Activated T-cell treated with anti-CD3 and anti-CD28 coated beads, Interleukin-2, amount 50 U/mL, for 72 hours (primary cell): ENCODE data around the gene MYH10. TPM values are rescaled to one million over a fixed set of nuclear protein-coding genes. Genes with fewer than 3 reads are reported as not detected.
"Not testable (repeated sequence)": the region's sequence is repeated elsewhere in the genome, so short reads cannot be mapped to it uniquely, and the experiment has no call there.

ENCODE experiments used
- ATAC-seq, 2 donors: fragments of 150-1000 bp; cut with Tn5 transposase; replicated peaks in 1 of 2; 2 replicates each; pipeline ENCODE4 v1.10.0; 2021; ENCODE audit warnings: moderate library complexity in 2 of 2, mild to moderate bottlenecking in 1 of 2
- DNase-seq, 2 donors: peaks; one replicate each; pipeline ENCODE4 v3.0.0; 2021 to 2022; ENCODE audit warnings: mixed read lengths in 1 of 2
- H3K27ac Mint-ChIP-seq: one replicate; pipeline ENCODE4 v1.8.0; 2022; ENCODE audit warnings: mild to moderate bottlenecking, moderate library complexity, mixed read lengths
- H3K27me3 Mint-ChIP-seq: one replicate; pipeline ENCODE4 v1.8.0; 2022; ENCODE audit warnings: low read depth, mixed read lengths
- H3K36me3 Mint-ChIP-seq, 2 donors: one replicate each; pipeline ENCODE4 v1.8.0; 2022; ENCODE audit warnings: mixed read lengths in 2 of 2, mild to moderate bottlenecking in 1 of 2; ENCODE audit not compliant: insufficient read depth in 2 of 2
- H3K4me1 Mint-ChIP-seq: one replicate; pipeline ENCODE4 v1.8.0; 2022; ENCODE audit warnings: low read depth, mixed read lengths
- H3K4me3 Mint-ChIP-seq, 2 donors: one replicate each; pipeline ENCODE4 v1.8.0; 2022; ENCODE audit warnings: mild to moderate bottlenecking in 2 of 2, mixed read lengths in 2 of 2, moderate library complexity in 2 of 2
- H3K9me3 Mint-ChIP-seq, 2 donors: one replicate each; pipeline ENCODE4 v1.8.0; 2022; ENCODE audit warnings: mixed read lengths in 2 of 2
- total RNA-seq, 2 donors: library from RNA; stranded (reverse); gene quantifications; one replicate each; pipeline ENCODE4 v1.2.3, GENCODE V29; 2022

The MYH10 gene
- total RNA-seq, 2 donors from 2014 or later: 7.6 to 23.7 TPM

- Mint-ChIP-seq H3K27me3 (peaks cover 6% of the 10 kb centered on the region), H3K9me3 (peaks cover 2 to 3% of the 10 kb centered on the region in 2 donors), H3K27ac (no peak overlapping the region), H3K4me1 (no peaks in the 10 kb centered on the region), H3K36me3 (no peaks in the 10 kb centered on the region), H3K4me3 (no peak overlapping the region)
- DNase-seq (no peak), ATAC-seq (no peak)
Measured at GRCh38 chr17:8662076-8662831, 31.7 kb upstream of the MYH10 start.

GRCh38 chr17:8660709-8661108 lies 30.2 kb upstream of the MYH10 start:
- H3K4me1 Mint-ChIP-seq, H3K9me3 Mint-ChIP-seq, ATAC-seq, H3K36me3 Mint-ChIP-seq, DNase-seq, H3K4me3 Mint-ChIP-seq, H3K27ac Mint-ChIP-seq: not testable (repeated sequence)
- peaks cover 13% of the 10 kb centered on the region for H3K27me3 Mint-ChIP-seq

GRCh38 chr17:8659758-8660410 lies 29.4 kb upstream of the MYH10 start:
- peaks cover 0 to 3% of the 10 kb centered on the region in 2 donors for H3K36me3 Mint-ChIP-seq
- H3K9me3 Mint-ChIP-seq: peaks cover 5 to 7% of the 10 kb centered on the region in 2 donors
- peaks cover 7% of the 10 kb centered on the region for H3K27me3 Mint-ChIP-seq
- H3K27ac Mint-ChIP-seq: no peak overlapping the region
- H3K4me3 Mint-ChIP-seq: no peak overlapping the region
- ATAC-seq: no peak
- H3K4me1 Mint-ChIP-seq: no peaks in the 10 kb centered on the region
- no peak for DNase-seq

GRCh38 chr17:8658810-8659209 lies 28.3 kb upstream of the MYH10 start:
- Mint-ChIP-seq H3K4me1 (no peaks in the 10 kb centered on the region), H3K9me3 (peaks cover 5 to 7% of the 10 kb centered on the region in 2 donors), H3K27me3 (peaks cover 7% of the 10 kb centered on the region), H3K27ac (no peak overlapping the region), H3K36me3 (peaks cover 0 to 3% of the 10 kb centered on the region in 2 donors), H3K4me3 (no peak overlapping the region)
- ATAC-seq (no peak), DNase-seq (no peak)

GRCh38 chr17:8656693-8657092 lies 26.2 kb upstream of the MYH10 start:
- DNase-seq: no peak
- Mint-ChIP-seq H3K27me3 (peaks cover 12% of the 10 kb centered on the region), H3K4me1 (no peaks in the 10 kb centered on the region), H3K36me3 (peaks cover 0 to 3% of the 10 kb centered on the region in 2 donors), H3K4me3 (no peak overlapping the region), H3K9me3 (peaks cover 5 to 7% of the 10 kb centered on the region in 2 donors), H3K27ac (no peak overlapping the region)
- no peak for ATAC-seq

- ATAC-seq: no peak
- Mint-ChIP-seq H3K4me1 (no peaks in the 10 kb centered on the region), H3K4me3 (no peak overlapping the region), H3K27me3 (peaks cover 21% of the 10 kb centered on the region), H3K9me3 (peaks cover 4 to 7% of the 10 kb centered on the region in 2 donors), H3K27ac (no peak overlapping the region), H3K36me3 (peaks cover 0 to 3% of the 10 kb centered on the region in 2 donors)
- DNase-seq: no peak
Measured at GRCh38 chr17:8654822-8655221, 24.3 kb upstream of the MYH10 start.

GRCh38 chr17:8651013-8651412 lies 20.5 kb upstream of the MYH10 start:
- ATAC-seq: no peak
- no peaks in the 10 kb centered on the region for H3K9me3 Mint-ChIP-seq
- peak; percentile 1 to 2 for DNase-seq

GRCh38 chr17:8650119-8650499 lies 19.6 kb upstream of the MYH10 start:
- Mint-ChIP-seq H3K9me3 (no peaks in the 10 kb centered on the region), H3K4me1 (no peaks in the 10 kb centered on the region), H3K27me3 (peaks cover 21% of the 10 kb centered on the region), H3K4me3 (no peak overlapping the region), H3K36me3 (no peaks in the 10 kb centered on the region), H3K27ac (no peak overlapping the region)
- ATAC-seq (no peak), DNase-seq (no peak)

More at GRCh38 chr17:8651013-8651412, 20.5 kb upstream of the MYH10 start:
- Mint-ChIP-seq H3K36me3 (no peaks in the 10 kb centered on the region), H3K27me3 (peaks cover 21% of the 10 kb centered on the region), H3K4me1 (no peaks in the 10 kb centered on the region), H3K27ac (no peak overlapping the region), H3K4me3 (no peak overlapping the region)

GRCh38 chr17:8649157-8650118 lies 18.9 kb upstream of the MYH10 start:
- DNase-seq (no peak), ATAC-seq (no peak)
- H3K27ac Mint-ChIP-seq: no peak overlapping the region
- H3K4me1 Mint-ChIP-seq: no peaks in the 10 kb centered on the region
- H3K9me3 Mint-ChIP-seq: no peaks in the 10 kb centered on the region
- peaks cover 21% of the 10 kb centered on the region for H3K27me3 Mint-ChIP-seq
- no peak overlapping the region for H3K4me3 Mint-ChIP-seq
- no peaks in the 10 kb centered on the region for H3K36me3 Mint-ChIP-seq

GRCh38 chr17:8647956-8648355 lies 17.4 kb upstream of the MYH10 start:
- DNase-seq (no peak), ATAC-seq (no peak)
- Mint-ChIP-seq H3K27ac (no peak overlapping the region), H3K36me3 (no peaks in the 10 kb centered on the region), H3K27me3 (peaks cover 27% of the 10 kb centered on the region), H3K4me3 (no peak overlapping the region), H3K4me1 (no peaks in the 10 kb centered on the region), H3K9me3 (no peaks in the 10 kb centered on the region)

- Mint-ChIP-seq H3K27ac (no peak overlapping the region), H3K36me3 (no peaks in the 10 kb centered on the region), H3K27me3 (peaks cover 24% of the 10 kb centered on the region), H3K9me3 (no peaks in the 10 kb centered on the region), H3K4me1 (no peaks in the 10 kb centered on the region), H3K4me3 (no peak overlapping the region)
- ATAC-seq: no peak
- no peak for DNase-seq
Measured at GRCh38 chr17:8647202-8647601, 16.7 kb upstream of the MYH10 start.

- H3K9me3 Mint-ChIP-seq: no peaks in the 10 kb centered on the region
- H3K4me3 Mint-ChIP-seq: no peak overlapping the region
- no peaks in the 10 kb centered on the region for H3K36me3 Mint-ChIP-seq
- no peak for ATAC-seq
- DNase-seq: no peak
- no peak overlapping the region for H3K27ac Mint-ChIP-seq
- no peaks in the 10 kb centered on the region for H3K4me1 Mint-ChIP-seq
- H3K27me3 Mint-ChIP-seq: peaks cover 13% of the 10 kb centered on the region
Measured at GRCh38 chr17:8644507-8644902, 14.0 kb upstream of the MYH10 start.
